PC-9 (cell line): ENCODE data around the gene SYN1. TPM values are rescaled to one million over a fixed set of nuclear protein-coding genes. Genes with fewer than 3 reads are reported as not detected.

Experiments used
- BruUV-seq: library from RNA; stranded (reverse); fragments of 400-500 nt; replicated peaks from 2 replicates; lab custom pipeline; 2021; lab: Mats Ljungman, UMichigan
- CTCF ChIA-PET: fragments of 300-600 bp; sonication (Branson Sonifier 250); formaldehyde crosslinking; loops from one replicate; lab custom pipeline; 2022; ENCODE audit warnings: antibody characterized with exemption; lab: Charles Lee
- POLR2A ChIA-PET: fragments of 300-600 bp; sonication (Branson Sonifier 250); formaldehyde crosslinking; loops from one replicate; lab custom pipeline; 2022; ENCODE audit warnings: antibody characterized with exemption; ENCODE audit not compliant: unreplicated experiment; lab: Charles Lee
- DNase-seq, 2 experiments: peaks; one replicate each; pipeline versions ENCODE4 v3.0.0 to v3.0.0-alpha.2; 2015 to 2022; ENCODE audit warnings: mixed read lengths in 1 of 2
- H2AFZ ChIP-seq: fragments of 200-600 bp; sonication (generic); 2 replicates; pipeline ENCODE4 v1.8.1; 2017; ENCODE audit warnings: antibody characterized with exemption
- H3F3A ChIP-seq: fragments of 200-600 bp; sonication (generic); 2 replicates; pipeline ENCODE4 v1.8.1; 2017; ENCODE audit warnings: antibody characterized with exemption, mild to moderate bottlenecking, low read depth; ENCODE audit not compliant: insufficient read depth
- H3K27ac ChIP-seq: fragments of 200-600 bp; sonication (generic); 2 replicates; pipeline ENCODE4 v1.6.1; 2016; ENCODE audit warnings: mixed run types
- H3K27me3 ChIP-seq: fragments of 200-600 bp; sonication (generic); 2 replicates; pipeline ENCODE4 v1.6.1; 2016; ENCODE audit warnings: low read depth, mixed run types; ENCODE audit not compliant: insufficient read depth
- H3K36me3 ChIP-seq: fragments of 200-600 bp; sonication (generic); 2 replicates; pipeline ENCODE4 v1.6.1; 2016; ENCODE audit warnings: low read depth, mixed run types
- H3K4me1 ChIP-seq: fragments of 200-600 bp; sonication (generic); replicated peaks from 2 replicates; pipeline ENCODE4 v1.6.1; 2016; ENCODE audit warnings: mixed run types; ENCODE audit not compliant: insufficient read depth
- H3K4me2 ChIP-seq: fragments of 200-600 bp; sonication (generic); 2 replicates; pipeline ENCODE4 v1.6.1; 2017; ENCODE audit warnings: mixed run types
- H3K4me3 ChIP-seq: fragments of 200-600 bp; sonication (generic); 2 replicates; pipeline ENCODE4 v1.6.1; 2016; ENCODE audit warnings: mixed run types
- H3K79me2 ChIP-seq: fragments of 200-600 bp; sonication (generic); 2 replicates; pipeline ENCODE4 v1.6.1; 2017; ENCODE audit warnings: low read depth, mixed run types
- H3K9me2 ChIP-seq: fragments of 200-600 bp; sonication (generic); 2 replicates; pipeline ENCODE4 v1.8.1; 2017; ENCODE audit warnings: mild to moderate bottlenecking; ENCODE audit not compliant: insufficient read depth
- H3K9me3 ChIP-seq: fragments of 200-600 bp; sonication (generic); 2 replicates; pipeline ENCODE4 v1.8.1; 2016; ENCODE audit warnings: low read depth; ENCODE audit not compliant: insufficient read depth
- H4K20me1 ChIP-seq: fragments of 200-600 bp; sonication (generic); 2 replicates; pipeline ENCODE4 v1.8.1; 2017; ENCODE audit not compliant: insufficient read depth
- EZH2 ChIP-seq: fragments of 200-600 bp; sonication (generic); IDR thresholded peaks from 2 replicates; pipeline ENCODE4 v1.8.0; 2017; ENCODE audit warnings: antibody characterized with exemption, low read depth
- intact Hi-C: fragments of 100-400 bp; cut with micrococcal nuclease; formaldehyde crosslinking; loops from one replicate; pipeline ENCODE4 v1.10.0; 2022; ENCODE audit not compliant: unreplicated experiment
- total RNA-seq: library from RNA; stranded (reverse); gene quantifications from 2 replicates; pipeline ENCODE4 v1.2.3, GENCODE V29; 2021
- TF ChIP-seq, protein P1 (sequence below): fragments of 200-600 bp; sonication (generic); conservative IDR thresholded peaks from 2 replicates; pipeline ENCODE4 v1.6.1; 2017; ENCODE audit warnings: mixed run types, antibody characterized with exemption, mild to moderate bottlenecking, moderate library complexity

Gene SYN1
- total RNA-seq, 1 experiment from 2014 or later = not detected

DNA sequence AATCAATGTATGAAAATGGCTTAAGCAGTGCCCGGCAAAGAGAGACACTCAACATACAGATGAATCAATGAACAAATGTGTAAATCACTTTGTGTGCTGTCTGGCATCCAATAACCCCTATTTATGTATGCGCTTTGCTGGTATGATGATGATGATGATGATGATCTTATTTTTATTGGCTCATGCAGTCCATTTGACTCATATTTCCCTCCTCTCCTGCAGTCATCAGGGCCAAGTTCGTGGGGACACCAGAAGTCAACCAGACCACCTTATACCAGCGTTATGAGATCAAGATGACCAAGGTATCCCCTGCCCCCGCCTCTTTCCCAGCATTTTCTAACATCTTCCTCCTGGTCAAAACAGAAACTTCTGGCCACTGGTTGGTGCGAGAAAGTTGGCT is 34.9 kb downstream of the SYN1 start:
- no peaks in the 10 kb centered on the region for H3K4me1 ChIP-seq
- ChIA-PET CTCF (no interaction called here), POLR2A (no interaction called here)
- no peaks in the 10 kb centered on the region for H4K20me1 ChIP-seq
- H3K4me3 ChIP-seq = no peak overlapping the region
- H3K27me3 ChIP-seq = no peaks in the 10 kb centered on the region
- no peaks in the 10 kb centered on the region for H3K9me2 ChIP-seq
- H3K36me3 ChIP-seq = no peaks in the 10 kb centered on the region
- no peaks in the 10 kb centered on the region for H3F3A ChIP-seq
- no peaks in the 10 kb centered on the region for H3K9me3 ChIP-seq
- no peak overlapping the region for H2AFZ ChIP-seq
- TF ChIP-seq, protein P1, sequence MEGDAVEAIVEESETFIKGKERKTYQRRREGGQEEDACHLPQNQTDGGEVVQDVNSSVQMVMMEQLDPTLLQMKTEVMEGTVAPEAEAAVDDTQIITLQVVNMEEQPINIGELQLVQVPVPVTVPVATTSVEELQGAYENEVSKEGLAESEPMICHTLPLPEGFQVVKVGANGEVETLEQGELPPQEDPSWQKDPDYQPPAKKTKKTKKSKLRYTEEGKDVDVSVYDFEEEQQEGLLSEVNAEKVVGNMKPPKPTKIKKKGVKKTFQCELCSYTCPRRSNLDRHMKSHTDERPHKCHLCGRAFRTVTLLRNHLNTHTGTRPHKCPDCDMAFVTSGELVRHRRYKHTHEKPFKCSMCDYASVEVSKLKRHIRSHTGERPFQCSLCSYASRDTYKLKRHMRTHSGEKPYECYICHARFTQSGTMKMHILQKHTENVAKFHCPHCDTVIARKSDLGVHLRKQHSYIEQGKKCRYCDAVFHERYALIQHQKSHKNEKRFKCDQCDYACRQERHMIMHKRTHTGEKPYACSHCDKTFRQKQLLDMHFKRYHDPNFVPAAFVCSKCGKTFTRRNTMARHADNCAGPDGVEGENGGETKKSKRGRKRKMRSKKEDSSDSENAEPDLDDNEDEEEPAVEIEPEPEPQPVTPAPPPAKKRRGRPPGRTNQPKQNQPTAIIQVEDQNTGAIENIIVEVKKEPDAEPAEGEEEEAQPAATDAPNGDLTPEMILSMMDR = no peak
- TF ChIP-seq EZH2 = no peak
- intact Hi-C loops = no loop called here
- H3K27ac ChIP-seq = no peak overlapping the region
- no peak overlapping the region for H3K4me2 ChIP-seq
- BruUV-seq = no TSS peak
- no peak for DNase-seq
- no peaks in the 10 kb centered on the region for H3K79me2 ChIP-seq

DNA sequence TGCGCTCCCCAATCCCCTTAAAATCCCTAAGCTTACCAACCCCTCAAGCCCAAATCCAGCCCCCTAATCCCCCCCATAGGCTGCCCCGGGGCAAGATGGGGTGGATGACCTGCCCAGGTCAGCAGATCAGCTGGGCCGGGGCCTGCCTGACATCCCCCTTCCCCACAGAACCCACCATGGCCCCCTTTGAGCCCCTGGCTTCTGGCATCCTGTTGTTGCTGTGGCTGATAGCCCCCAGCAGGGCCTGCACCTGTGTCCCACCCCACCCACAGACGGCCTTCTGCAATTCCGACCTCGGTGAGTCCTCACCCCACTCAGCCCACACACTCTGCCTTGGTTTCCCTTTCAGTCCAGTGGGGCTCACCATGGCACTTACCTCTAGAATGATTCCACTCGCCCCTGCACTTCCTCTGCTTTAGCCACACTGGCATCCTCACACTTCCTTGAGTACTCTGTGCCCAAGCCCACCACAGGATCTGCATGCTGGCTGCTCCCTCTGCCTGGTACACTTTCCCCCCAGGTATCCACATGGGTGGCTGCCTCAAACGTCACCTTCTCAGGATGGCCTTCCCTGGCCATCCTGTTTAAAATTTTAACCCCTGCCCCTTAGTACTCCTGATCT is 36.3 kb downstream of the SYN1 start:
- H3F3A ChIP-seq = no peaks in the 10 kb centered on the region
- no peaks in the 10 kb centered on the region for H3K9me3 ChIP-seq
- H3K79me2 ChIP-seq = no peaks in the 10 kb centered on the region
- H3K9me2 ChIP-seq = no peaks in the 10 kb centered on the region
- H3K36me3 ChIP-seq = no peaks in the 10 kb centered on the region
- POLR2A ChIA-PET = no interaction called here
- BruUV-seq = TSS peak; percentile 40
- no peak overlapping the region for H2AFZ ChIP-seq
- CTCF ChIA-PET = no interaction called here
- TF ChIP-seq EZH2 = no peak
- TF ChIP-seq, protein P1 = no peak
- H3K4me1 ChIP-seq = no peaks in the 10 kb centered on the region
- no peaks in the 10 kb centered on the region for H4K20me1 ChIP-seq
- H3K4me3 ChIP-seq = no peak overlapping the region
- intact Hi-C loops = no loop called here
- no peak overlapping the region for H3K27ac ChIP-seq
- no peaks in the 10 kb centered on the region for H3K27me3 ChIP-seq
- DNase-seq = no peak
- H3K4me2 ChIP-seq = peak overlapping the region; percentile 57

- no TSS peak for BruUV-seq
- CTCF ChIA-PET = no interaction called here
- POLR2A ChIA-PET = interaction anchor here (0.5 to 0.6 kb wide), 2 partner anchors 333 to 669 kb away, joined by 3 to 4 read pairs; no protein-coding TSS in a partner anchor
- H3K4me1 ChIP-seq = no peaks in the 10 kb centered on the region
- no peaks in the 10 kb centered on the region for H3F3A ChIP-seq
- H2AFZ ChIP-seq = 0 out of 2 replicates have a peak within 1 kb of the TSS, but pooled peaks have one; percentile 64
- peak within 1 kb of the TSS; percentile 49; the same call in 1 of the 2 replicates for H3K4me3 ChIP-seq
- H4K20me1 ChIP-seq = no peaks in the 10 kb centered on the region
- H3K9me2 ChIP-seq = no peaks in the 10 kb centered on the region
- H3K79me2 ChIP-seq = no peaks in the 10 kb centered on the region
- H3K9me3 ChIP-seq = no peaks in the 10 kb centered on the region
- peak within 1 kb of the TSS; percentile 57 for H3K4me2 ChIP-seq
- TF ChIP-seq EZH2 = no peak
- TF ChIP-seq, protein P1 = no peak
- intact Hi-C loops = no loop called here
- no peak within 1 kb of the TSS for H3K27ac ChIP-seq
- H3K27me3 ChIP-seq = no peaks in the 10 kb centered on the region
- peak; percentile 70 to 78 for DNase-seq
- no peaks in the 10 kb centered on the region for H3K36me3 ChIP-seq
These were observed 37.7 kb downstream of the SYN1 start, which contains the start of gene TIMP1 for GRCh38 chrX:47581731-47582647. Gene TIMP1 (plus strand): TSS chrX:47582436. CDS start chrX:47583416, 980 bp downstream.
